Calu3 (cell line): ENCODE results near the gene NRG2. TPM values are rescaled to one million over a fixed set of nuclear protein-coding genes. Genes with fewer than 3 reads are reported as not detected.

Experiments used
- BruUV-seq: library from RNA; stranded (reverse); fragments of 400-500 nt; replicated peaks from 2 replicates; lab custom pipeline; 2021; lab: Mats Ljungman, UMichigan
- CTCF ChIA-PET: fragments of 300-600 bp; sonication (Branson Sonifier 250); formaldehyde crosslinking; loops from one replicate; lab custom pipeline; 2022; ENCODE audit warnings: antibody characterized with exemption; lab: Charles Lee
- DNase-seq: peaks from one replicate; pipeline ENCODE4 v3.0.0; 2022
- H3K27ac Mint-ChIP-seq: one replicate; pipeline ENCODE4 v1.8.0; 2022; ENCODE audit warnings: mixed read lengths; ENCODE audit not compliant: unreplicated experiment
- H3K27me3 Mint-ChIP-seq: one replicate; pipeline ENCODE4 v1.8.0; 2022; ENCODE audit warnings: mixed read lengths; ENCODE audit not compliant: unreplicated experiment
- H3K36me3 Mint-ChIP-seq: one replicate; pipeline ENCODE4 v1.8.0; 2022; ENCODE audit warnings: mild to moderate bottlenecking, moderate library complexity, mixed read lengths; ENCODE audit not compliant: insufficient read depth, unreplicated experiment
- H3K4me1 Mint-ChIP-seq: one replicate; pipeline ENCODE4 v1.8.0; 2022; ENCODE audit warnings: mild to moderate bottlenecking, low read depth, mixed read lengths; ENCODE audit not compliant: unreplicated experiment
- H3K4me3 Mint-ChIP-seq: one replicate; pipeline ENCODE4 v1.8.0; 2022; ENCODE audit warnings: mild to moderate bottlenecking, low read depth, moderate library complexity, mixed read lengths; ENCODE audit not compliant: unreplicated experiment
- H3K9me3 Mint-ChIP-seq: one replicate; pipeline ENCODE4 v1.8.0; 2022; ENCODE audit warnings: low read depth, mixed read lengths; ENCODE audit not compliant: unreplicated experiment
- CTCF ChIP-seq: fragments of 200-600 bp; IDR thresholded peaks from one replicate; pipeline ENCODE4 v1.8.0; 2022; ENCODE audit warnings: antibody characterized with exemption; ENCODE audit not compliant: unreplicated experiment
- intact Hi-C: fragments of 100-400 bp; cut with micrococcal nuclease; formaldehyde crosslinking; loops from one replicate; pipeline ENCODE4 v1.10.0; 2022; ENCODE audit not compliant: unreplicated experiment
- total RNA-seq: library from RNA; stranded (reverse); gene quantifications from 2 replicates; pipeline ENCODE4 v1.2.3, GENCODE V29; 2022

Gene NRG2
- total RNA-seq, 1 experiment from 2014 or later: 1.4 TPM

GRCh38 chr5:139829471-139829870 is 213.6 kb downstream of the NRG2 start:
- H3K27ac Mint-ChIP-seq: no peak overlapping the region
- DNase-seq: no peak
- CTCF ChIA-PET: no interaction called here
- no peak overlapping the region for H3K4me3 Mint-ChIP-seq
- intact Hi-C loops: no loop called here
- no TSS peak for BruUV-seq
- peaks cover 98% of the 10 kb centered on the region for H3K27me3 Mint-ChIP-seq
- H3K9me3 Mint-ChIP-seq: no peaks in the 10 kb centered on the region
- TF ChIP-seq CTCF: no peak
- no peaks in the 10 kb centered on the region for H3K4me1 Mint-ChIP-seq
- no peaks in the 10 kb centered on the region for H3K36me3 Mint-ChIP-seq

- H3K36me3 Mint-ChIP-seq: no peaks in the 10 kb centered on the region
- no TSS peak for BruUV-seq
- no peak overlapping the region for H3K27ac Mint-ChIP-seq
- H3K27me3 Mint-ChIP-seq: peaks cover 98% of the 10 kb centered on the region
- no peak overlapping the region for H3K4me3 Mint-ChIP-seq
- TF ChIP-seq CTCF: no peak
- H3K4me1 Mint-ChIP-seq: no peaks in the 10 kb centered on the region
- no peaks in the 10 kb centered on the region for H3K9me3 Mint-ChIP-seq
- intact Hi-C loops: no loop called here
- DNase-seq: no peak
- CTCF ChIA-PET: interaction anchor here (0.8 kb wide), 1 partner anchor 99 kb away, joined by 3 read pairs; no protein-coding TSS in a partner anchor
These were observed 214.7 kb downstream of the NRG2 start for GRCh38 chr5:139828207-139828895.

- H3K36me3 Mint-ChIP-seq: no peaks in the 10 kb centered on the region
- no peak for TF ChIP-seq CTCF
- no peaks in the 10 kb centered on the region for H3K9me3 Mint-ChIP-seq
- BruUV-seq: no TSS peak
- DNase-seq: no peak
- H3K27me3 Mint-ChIP-seq: peaks cover 92% of the 10 kb centered on the region
- intact Hi-C loops: no loop called here
- no peak overlapping the region for H3K27ac Mint-ChIP-seq
- H3K4me3 Mint-ChIP-seq: no peak overlapping the region
- no peaks in the 10 kb centered on the region for H3K4me1 Mint-ChIP-seq
- CTCF ChIA-PET: no interaction called here
These were observed 217.4 kb downstream of the NRG2 start for GRCh38 chr5:139825690-139826089.

GRCh38 chr5:139823757-139824355 is 219.2 kb downstream of the NRG2 start:
- no peak for TF ChIP-seq CTCF
- H3K27ac Mint-ChIP-seq: no peak overlapping the region
- DNase-seq: no peak
- CTCF ChIA-PET: interaction anchor here (0.6 kb wide), 1 partner anchor 40 kb away, joined by 3 read pairs; no protein-coding TSS in a partner anchor
- no TSS peak for BruUV-seq
- H3K9me3 Mint-ChIP-seq: peaks cover 2% of the 10 kb centered on the region
- intact Hi-C loops: no loop called here
- H3K36me3 Mint-ChIP-seq: no peaks in the 10 kb centered on the region
- peaks cover 92% of the 10 kb centered on the region for H3K27me3 Mint-ChIP-seq
- H3K4me1 Mint-ChIP-seq: no peaks in the 10 kb centered on the region
- no peak overlapping the region for H3K4me3 Mint-ChIP-seq
